ENCODE results near the gene CST5. TPM values are rescaled to one million over a fixed set of nuclear protein-coding genes. Genes with fewer than 3 reads are reported as not detected.
"Not testable (repeated sequence)": the region's sequence is repeated elsewhere in the genome, so short reads cannot be mapped to it uniquely, and the experiment has no call there.

The CST5 gene
- total RNA-seq, 4 donors from 2014 or later, result not detected

- H3K9me3 ChIP-seq, result no peaks in the 10 kb centered on the region
- H3K4me3 ChIP-seq, result no peak overlapping the region
- H3K27ac ChIP-seq, result no peak overlapping the region
- TF ChIP-seq POLR2A (IDR thresholded peaks at IDR 0.05) (no peak), CTCF (IDR thresholded peaks at IDR 0.05) (no peak)
- H3K36me3 ChIP-seq, result no peaks in the 10 kb centered on the region
- no peak for DNase-seq
- H3K27me3 ChIP-seq, result no peaks in the 10 kb centered on the region
- H3K4me1 ChIP-seq, result no peaks in the 10 kb centered on the region
Measured at GRCh38 chr20:23918896-23919295, 39.3 kb upstream of the CST5 start.

GRCh38 chr20:23918101-23918862, 38.7 kb upstream of the CST5 start:
- TF ChIP-seq POLR2A (IDR thresholded peaks at IDR 0.05) (no peak), CTCF (IDR thresholded peaks at IDR 0.05) (no peak)
- H3K36me3 ChIP-seq, result no peaks in the 10 kb centered on the region

GRCh38 chr20:23917024-23917725, 37.6 kb upstream of the CST5 start:
- no peak overlapping the region for H3K4me3 ChIP-seq
- DNase-seq, result no peak
- H3K27me3 ChIP-seq, result no peaks in the 10 kb centered on the region
- no peaks in the 10 kb centered on the region for H3K9me3 ChIP-seq
- TF ChIP-seq CTCF (IDR thresholded peaks at IDR 0.05) (no peak), POLR2A (IDR thresholded peaks at IDR 0.05) (no peak)
- no peaks in the 10 kb centered on the region for H3K36me3 ChIP-seq
- no peak overlapping the region for H3K27ac ChIP-seq
- H3K4me1 ChIP-seq, result no peaks in the 10 kb centered on the region

More at GRCh38 chr20:23918101-23918862, 38.7 kb upstream of the CST5 start:
- no peaks in the 10 kb centered on the region for H3K4me1 ChIP-seq
- H3K9me3 ChIP-seq, result no peaks in the 10 kb centered on the region
- no peak overlapping the region for H3K4me3 ChIP-seq
- DNase-seq, result no peak
- H3K27me3 ChIP-seq, result no peaks in the 10 kb centered on the region
- H3K27ac ChIP-seq, result no peak overlapping the region

- no peaks in the 10 kb centered on the region for H3K36me3 ChIP-seq
- no peak for DNase-seq
Measured at GRCh38 chr20:23915844-23916243, 36.3 kb upstream of the CST5 start.

GRCh38 chr20:23914469-23914868, 34.9 kb upstream of the CST5 start:
- H3K4me1 ChIP-seq, H3K4me3 ChIP-seq, H3K9me3 ChIP-seq, H3K27ac ChIP-seq, DNase-seq, H3K27me3 ChIP-seq, H3K36me3 ChIP-seq: not testable (repeated sequence)

More at GRCh38 chr20:23915844-23916243, 36.3 kb upstream of the CST5 start:
- H3K27ac ChIP-seq, result no peak overlapping the region
- no peak overlapping the region for H3K4me3 ChIP-seq
- H3K9me3 ChIP-seq, result no peaks in the 10 kb centered on the region
- no peak for TF ChIP-seq POLR2A (IDR thresholded peaks at IDR 0.05)
- H3K27me3 ChIP-seq, result no peaks in the 10 kb centered on the region
- H3K4me1 ChIP-seq, result no peaks in the 10 kb centered on the region

GRCh38 chr20:23910210-23910609, 30.7 kb upstream of the CST5 start:
- DNase-seq, result no peak
- TF ChIP-seq CTCF (IDR thresholded peaks at IDR 0.05) (no peak), POLR2A (IDR thresholded peaks at IDR 0.05) (no peak)
- Histone ChIP-seq H3K27ac (no peak overlapping the region), H3K4me3 (no peak overlapping the region), H3K27me3 (no peaks in the 10 kb centered on the region), H3K4me1 (no peaks in the 10 kb centered on the region), H3K36me3 (no peaks in the 10 kb centered on the region), H3K9me3 (no peaks in the 10 kb centered on the region)

Measured in Peyer's patch (tissue), 4 donors.